HG02588 (cell line): ENCODE measurements around the gene DCUN1D2.
"Not testable (repeated sequence)": the region's sequence is repeated elsewhere in the genome, so short reads cannot be mapped to it uniquely, and the experiment has no call there.

ENCODE experiments used
- ATAC-seq: cut with Tn5 transposase; IDR thresholded peaks from one replicate; pipeline ENCODE4 v1.9.1; 2021; ENCODE audit warnings: mild to moderate bottlenecking, moderate library complexity; ENCODE audit not compliant: unreplicated experiment

DCUN1D2 gene

GRCh38 chr13:113490496-113491417 is at the start of gene DCUN1D2:
Gene DCUN1D2, minus strand, starts transcription at chr13:113490711. Its CDS starts 42 bp downstream, at chr13:113490669.
- ATAC-seq: peak; percentile 85

- ATAC-seq: no peak
These were observed 49.3 kb upstream of the DCUN1D2 start for GRCh38 chr13:113539822-113540221.

GRCh38 chr13:113539176-113539575 is 48.7 kb upstream of the DCUN1D2 start:
- no peak for ATAC-seq

GRCh38 chr13:113538689-113539058 is 48.2 kb upstream of the DCUN1D2 start:
- no peak for ATAC-seq

- ATAC-seq: no peak
These were observed 47.6 kb upstream of the DCUN1D2 start for GRCh38 chr13:113537909-113538688.

GRCh38 chr13:113537205-113537604 is 46.7 kb upstream of the DCUN1D2 start:
- ATAC-seq: no peak

- ATAC-seq: no peak
These were observed 46.1 kb upstream of the DCUN1D2 start for GRCh38 chr13:113536461-113537110.

GRCh38 chr13:113535381-113535781 is 44.9 kb upstream of the DCUN1D2 start:
- no peak for ATAC-seq

- no peak for ATAC-seq
These were observed 43.8 kb upstream of the DCUN1D2 start for GRCh38 chr13:113534236-113534860.

GRCh38 chr13:113533161-113533840 is 42.8 kb upstream of the DCUN1D2 start:
- no peak for ATAC-seq

GRCh38 chr13:113532156-113532806 is 41.8 kb upstream of the DCUN1D2 start:
- no peak for ATAC-seq

- ATAC-seq: no peak
These were observed 40.7 kb upstream of the DCUN1D2 start for GRCh38 chr13:113531041-113531873.

- ATAC-seq: no peak
These were observed 38.3 kb upstream of the DCUN1D2 start for GRCh38 chr13:113528813-113529180.

GRCh38 chr13:113528101-113528812 is 37.7 kb upstream of the DCUN1D2 start:
- ATAC-seq: no peak

- ATAC-seq: no peak
These were observed 36.9 kb upstream of the DCUN1D2 start for GRCh38 chr13:113527272-113527958.

GRCh38 chr13:113526466-113527220 is 36.1 kb upstream of the DCUN1D2 start:
- no peak for ATAC-seq

GRCh38 chr13:113522438-113522837 is 31.9 kb upstream of the DCUN1D2 start:
- ATAC-seq: not testable (repeated sequence)
